Head of caudate nucleus (tissue), 42 donors: Measurements from ENCODE around the gene ZNF618.

Experiments used
- DNase-seq, 42 donors: peaks; one replicate each; pipeline versions ENCODE4 v3.0.0 to v3.0.0-alpha.2; 2020 to 2021; ENCODE audit warnings: mixed read lengths in 7 of 42
- intact Hi-C: fragments of 100-400 bp; cut with DNase I; formaldehyde crosslinking; loops from one replicate; pipeline ENCODE4 v1.15.0; 2022

ZNF618 gene

DNA sequence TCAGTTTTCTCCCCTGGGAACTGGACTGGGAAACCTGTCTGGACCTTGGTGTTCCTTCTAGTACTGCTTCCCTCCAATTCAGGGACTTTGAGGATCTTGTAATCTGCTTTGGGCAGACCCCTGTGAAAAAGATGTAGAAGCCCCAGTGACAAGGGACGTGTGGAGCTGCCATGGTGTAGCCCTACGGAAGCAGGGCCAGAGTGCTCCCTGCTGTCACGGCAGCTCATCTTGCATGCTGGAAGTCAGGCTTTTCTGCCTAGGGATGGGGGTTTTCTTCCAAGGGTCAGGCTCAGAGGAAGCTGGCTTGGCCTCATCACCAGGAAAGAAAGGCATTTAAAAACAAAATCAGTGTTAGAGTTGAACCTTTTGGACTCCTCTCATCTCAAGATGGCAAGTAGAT, 115.6 kb downstream of the ZNF618 start:
- intact Hi-C loops = loop anchor here (10.0 kb wide), 1 partner anchor 117 kb away; the partner anchor contains the start of gene ZNF618
- peak in 2 of 42 donors; percentile 12 to 24 for DNase-seq

DNA sequence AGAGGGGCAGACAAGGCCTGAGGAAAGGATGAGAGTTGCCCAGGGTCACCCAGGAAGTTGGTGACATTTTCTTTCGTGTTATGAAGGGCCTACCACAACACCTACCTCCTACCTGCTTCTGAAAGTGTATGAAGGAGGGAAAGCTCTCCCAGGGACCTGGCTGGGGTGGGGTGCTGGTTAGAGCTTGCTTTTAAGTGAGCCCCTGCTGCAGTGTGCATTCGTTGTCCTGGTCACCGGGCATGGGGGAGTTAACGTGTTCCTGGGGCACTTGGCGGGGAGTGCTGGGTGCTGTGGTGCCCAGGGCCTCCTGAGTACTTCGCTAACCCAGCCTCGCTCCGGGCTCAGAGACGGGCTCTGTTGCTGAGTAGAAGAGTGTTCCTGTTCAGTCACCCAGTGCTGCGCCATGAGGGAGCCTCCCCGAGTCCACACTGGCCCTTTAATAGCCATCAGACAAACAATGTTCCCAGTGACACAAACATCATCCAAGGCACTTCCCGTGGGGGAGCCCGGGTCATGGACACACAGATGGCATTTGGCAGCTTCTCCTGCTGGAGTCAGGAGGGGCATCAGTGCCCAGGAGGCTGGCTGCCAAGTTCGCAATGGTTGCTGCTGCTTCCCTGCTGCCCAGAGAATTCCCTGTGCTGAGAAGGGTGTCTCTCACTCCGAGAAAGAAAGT, 116.3 kb downstream of the ZNF618 start:
- intact Hi-C loops = loop anchor here (10.0 kb wide), 1 partner anchor 118 kb away; the partner anchor contains the start of gene ZNF618

DNA sequence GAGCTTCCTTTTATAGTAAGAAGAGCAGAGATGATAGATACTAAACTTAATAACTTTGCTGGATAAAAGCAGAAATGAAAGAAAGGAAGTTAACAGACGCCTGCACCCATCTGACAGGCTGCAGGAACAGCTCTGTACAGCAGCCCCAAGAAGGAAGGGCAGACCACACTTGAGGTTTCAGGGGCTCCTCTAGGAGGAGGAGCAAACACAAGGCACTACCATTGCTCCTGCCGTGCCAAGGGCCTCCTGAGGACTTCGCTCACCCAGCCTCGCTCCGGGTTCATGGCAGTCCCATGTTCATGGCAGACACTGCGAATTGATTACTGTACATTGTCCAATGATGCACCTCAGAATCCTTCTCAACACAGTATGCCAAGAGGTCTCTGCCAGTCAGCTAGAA, 116.9 kb downstream of the ZNF618 start:
- intact Hi-C loops = loop anchor here (10.0 kb wide), 1 partner anchor 118 kb away; the partner anchor contains the start of gene ZNF618
- DNase-seq = peak in 5 of 42 donors; percentile 9 to 52 (median 31)

More for the DNA sequence above, 116.3 kb downstream of the ZNF618 start:
- DNase-seq = peak; percentile 84 to 97 (median 93)

DNA sequence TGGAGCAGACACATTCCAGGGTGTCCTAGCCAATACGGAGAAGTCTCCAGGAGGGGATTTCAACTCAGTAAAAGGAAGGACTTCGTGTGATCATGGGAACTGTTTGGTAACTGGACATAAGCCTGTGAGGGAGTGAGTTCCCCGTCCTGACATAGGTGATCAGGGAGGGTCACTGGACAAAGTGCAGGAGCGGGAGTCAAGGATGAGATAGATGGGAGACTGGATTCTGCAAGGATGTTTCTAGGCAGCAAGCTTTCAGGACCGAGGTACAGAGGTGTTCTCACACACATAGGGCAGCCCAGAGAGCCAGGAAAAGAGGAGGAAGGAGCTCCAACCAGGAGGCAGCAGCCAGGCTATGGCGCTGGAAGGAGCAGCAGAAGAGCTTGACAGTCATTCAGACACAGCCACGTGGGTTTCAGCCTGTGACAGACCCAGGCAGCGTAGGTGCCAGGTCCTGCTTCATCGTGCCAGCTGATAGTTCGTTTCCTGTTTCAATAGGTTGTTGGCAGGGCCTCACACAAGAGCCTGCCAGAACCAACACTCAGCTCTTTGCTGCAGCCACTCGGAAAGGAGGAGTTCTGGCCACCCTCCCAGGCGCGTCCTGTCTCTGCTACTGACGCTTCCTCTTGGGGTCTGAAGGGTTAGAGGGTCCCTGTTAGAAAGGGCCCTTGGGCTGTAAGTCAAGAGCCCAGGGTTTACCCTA, 117.9 kb downstream of the ZNF618 start:
- DNase-seq = peak; percentile 38 to 88 (median 70)
- intact Hi-C loops = loop anchor here (10.0 kb wide), 1 partner anchor 119 kb away; the partner anchor contains the start of gene ZNF618

DNA sequence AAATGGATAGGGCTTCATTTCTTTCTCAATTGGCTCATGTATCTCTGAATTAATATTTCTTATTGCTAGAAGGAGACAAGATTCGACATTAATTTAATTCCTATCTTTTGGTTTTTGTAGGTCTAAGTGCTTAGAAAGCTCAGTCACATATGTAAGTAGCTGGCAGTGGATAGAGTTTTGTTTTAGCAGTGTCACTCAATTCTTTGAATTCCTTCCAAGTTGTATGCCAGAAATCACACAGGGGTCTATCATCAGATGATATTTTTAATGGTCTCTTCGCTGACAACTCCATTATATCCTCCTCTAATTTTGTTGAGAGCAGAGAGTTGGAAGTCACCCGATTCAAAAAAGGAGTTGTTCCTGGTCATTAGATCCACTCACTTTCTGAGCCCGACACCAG, 119.3 kb downstream of the ZNF618 start:
- DNase-seq = no peak

DNA sequence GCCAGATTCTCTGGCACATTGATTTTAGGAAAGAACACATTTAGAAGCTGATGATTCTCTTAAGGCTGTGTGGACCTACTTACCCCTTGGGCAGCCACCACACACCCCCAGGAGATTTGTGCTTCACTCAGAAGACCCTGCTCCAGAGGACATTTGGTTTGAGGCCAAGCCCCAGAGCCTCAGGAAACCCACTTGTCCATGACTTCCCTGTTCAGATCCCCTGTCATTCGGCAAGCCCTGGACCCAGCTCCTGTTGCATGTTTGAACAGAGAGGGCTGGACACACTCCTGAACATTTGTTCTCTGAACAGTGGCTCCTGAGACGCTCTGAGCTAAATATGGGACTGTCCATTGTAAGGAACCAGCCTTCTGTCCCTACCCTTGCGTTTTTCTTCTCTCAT, 119.9 kb downstream of the ZNF618 start:
- intact Hi-C loops = loop anchor here (10.0 kb wide), 1 partner anchor 121 kb away; the partner anchor contains the start of gene ZNF618
- DNase-seq = peak in 10 of 42 donors; percentile 9 to 40 (median 17)

More for the DNA sequence above, 119.3 kb downstream of the ZNF618 start:
- intact Hi-C loops = loop anchor here (10.0 kb wide), 1 partner anchor 121 kb away; the partner anchor contains the start of gene ZNF618

DNA sequence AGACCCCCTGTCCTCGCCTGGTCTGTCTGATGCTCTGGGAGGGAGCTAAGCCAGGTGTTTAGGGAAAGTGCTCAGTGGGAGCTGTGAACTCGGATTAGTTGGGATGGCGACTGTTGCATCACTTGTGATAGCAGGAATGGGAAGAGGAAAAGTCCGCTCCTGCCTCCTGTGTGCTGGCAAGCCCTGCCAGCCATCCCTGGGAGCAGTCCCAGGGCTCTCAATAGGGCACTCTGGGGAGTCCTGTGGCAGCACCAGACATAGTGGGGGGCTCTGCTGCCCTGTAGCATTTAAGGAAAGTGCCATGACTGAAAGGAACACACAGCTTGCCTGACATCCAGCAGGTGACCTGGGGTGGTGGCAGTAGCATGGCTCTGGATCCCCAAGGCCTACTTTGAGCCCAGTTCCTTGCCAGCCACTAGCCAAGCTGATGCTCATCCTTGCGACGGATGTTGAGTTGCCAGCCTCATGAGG, 120.5 kb downstream of the ZNF618 start:
- peak in 10 of 42 donors; percentile 4 to 35 (median 10) for DNase-seq
- intact Hi-C loops = loop anchor here (10.0 kb wide), 1 partner anchor 122 kb away; the partner anchor contains the start of gene ZNF618

DNA sequence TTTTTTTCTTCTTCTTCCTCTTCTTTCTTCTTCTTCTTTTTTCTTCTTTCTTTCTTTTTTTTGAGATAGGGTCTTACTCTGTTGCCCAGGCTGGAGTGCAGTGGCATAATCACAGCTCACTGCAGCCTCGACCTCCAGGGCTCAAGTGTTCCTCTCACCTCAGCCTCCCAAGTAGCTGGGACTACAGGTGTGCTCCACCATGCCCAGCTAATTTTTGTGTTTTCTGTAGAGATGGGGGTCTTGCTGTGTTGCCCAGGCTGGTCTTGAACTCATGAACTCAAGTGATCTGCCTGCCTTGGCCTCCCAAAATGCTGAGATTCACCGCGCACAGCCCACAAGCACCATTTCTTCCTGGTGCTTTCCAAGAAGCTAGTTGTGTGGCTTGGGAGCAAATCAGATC, 121.0 kb downstream of the ZNF618 start:
- DNase-seq = peak in 5 of 42 donors; percentile 6 to 25 (median 18)
- intact Hi-C loops = loop anchor here (10.0 kb wide), 1 partner anchor 122 kb away; the partner anchor contains the start of gene ZNF618

DNA sequence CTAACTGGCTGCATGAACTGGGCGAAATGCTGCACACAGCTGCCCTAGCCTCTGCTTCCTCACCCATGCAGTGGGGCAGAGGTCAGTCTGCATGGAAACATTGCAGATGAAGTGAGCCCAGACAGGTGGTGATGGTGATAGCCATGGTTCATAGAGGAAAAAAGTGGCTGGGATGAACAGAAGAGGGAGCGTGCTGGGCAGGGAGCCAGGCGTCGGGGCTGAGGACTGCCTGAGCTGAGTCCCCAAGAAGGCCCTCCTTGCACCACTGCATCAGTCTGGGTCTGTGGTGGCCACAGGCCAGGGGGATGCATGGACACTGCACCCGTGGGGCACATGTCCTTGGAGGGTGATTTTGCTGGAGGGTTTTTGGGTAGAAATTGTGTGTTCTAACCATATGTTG, 121.5 kb downstream of the ZNF618 start:
- intact Hi-C loops = loop anchor here (10.0 kb wide), 1 partner anchor 123 kb away; the partner anchor contains the start of gene ZNF618

DNA sequence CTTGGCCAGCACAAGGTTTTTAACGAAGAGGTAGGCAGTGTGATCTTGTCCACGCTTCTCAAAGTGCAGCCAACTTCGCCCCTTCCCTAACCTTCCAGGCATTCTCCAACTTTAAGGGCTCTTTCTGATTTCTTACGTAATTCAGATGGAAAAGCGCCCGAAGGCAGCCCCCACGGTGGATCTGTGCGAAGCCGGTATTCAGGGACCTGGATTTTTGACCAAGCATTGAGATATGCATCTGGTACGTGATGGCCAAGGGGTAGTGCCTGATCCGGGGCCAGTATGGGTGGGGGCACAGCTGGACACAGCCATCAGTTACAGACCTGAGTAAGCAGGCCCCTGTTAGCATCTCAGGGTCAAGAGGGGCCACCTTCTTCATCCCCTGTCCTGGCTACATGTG, 122.0 kb downstream of the ZNF618 start:
- peak in 7 of 42 donors; percentile 0 to 38 (median 22) for DNase-seq
- intact Hi-C loops = loop anchor here (10.0 kb wide), 1 partner anchor 123 kb away; the partner anchor contains the start of gene ZNF618

More for the DNA sequence above, 121.5 kb downstream of the ZNF618 start:
- DNase-seq = peak in 7 of 42 donors; percentile 6 to 40 (median 27)

DNA sequence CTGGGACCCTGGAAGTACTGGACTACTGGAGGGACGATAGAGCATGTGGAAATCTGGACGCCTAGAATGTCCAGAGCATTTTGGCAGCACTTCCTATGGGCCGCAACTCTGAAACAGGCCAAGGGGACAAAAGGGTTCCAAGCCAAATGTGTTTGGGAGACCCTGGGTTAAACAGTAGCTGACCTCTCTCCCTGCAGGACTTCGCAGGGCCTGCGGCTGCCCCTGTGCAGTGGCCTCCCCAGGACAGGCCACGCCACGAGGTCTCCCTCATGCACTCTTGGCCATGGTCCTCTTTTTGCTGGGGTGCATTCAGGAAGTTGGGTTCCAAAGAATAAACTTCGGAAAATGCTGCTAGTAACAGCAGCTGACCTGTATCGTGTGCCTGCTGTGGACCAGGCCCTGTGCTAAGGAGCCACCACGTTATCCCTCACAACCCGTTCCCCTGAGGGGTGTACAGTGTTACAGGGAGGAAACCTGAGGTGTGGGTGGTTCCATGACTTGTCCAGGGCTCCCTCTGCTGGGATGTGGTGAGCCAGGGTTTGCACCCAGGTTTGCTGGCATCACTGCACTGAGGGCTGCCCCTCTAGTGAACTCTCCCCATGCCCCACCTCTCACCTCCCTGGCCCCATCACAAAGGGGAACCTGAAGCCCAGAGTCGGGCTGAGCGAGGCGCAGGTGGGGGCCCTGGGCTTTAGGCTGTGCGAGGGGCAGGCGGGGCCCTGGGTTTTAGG, 122.6 kb downstream of the ZNF618 start:
- peak in 21 of 42 donors; percentile 16 to 64 (median 46) for DNase-seq
- intact Hi-C loops = loop anchor here (10.0 kb wide), 1 partner anchor 124 kb away; the partner anchor contains the start of gene ZNF618

DNA sequence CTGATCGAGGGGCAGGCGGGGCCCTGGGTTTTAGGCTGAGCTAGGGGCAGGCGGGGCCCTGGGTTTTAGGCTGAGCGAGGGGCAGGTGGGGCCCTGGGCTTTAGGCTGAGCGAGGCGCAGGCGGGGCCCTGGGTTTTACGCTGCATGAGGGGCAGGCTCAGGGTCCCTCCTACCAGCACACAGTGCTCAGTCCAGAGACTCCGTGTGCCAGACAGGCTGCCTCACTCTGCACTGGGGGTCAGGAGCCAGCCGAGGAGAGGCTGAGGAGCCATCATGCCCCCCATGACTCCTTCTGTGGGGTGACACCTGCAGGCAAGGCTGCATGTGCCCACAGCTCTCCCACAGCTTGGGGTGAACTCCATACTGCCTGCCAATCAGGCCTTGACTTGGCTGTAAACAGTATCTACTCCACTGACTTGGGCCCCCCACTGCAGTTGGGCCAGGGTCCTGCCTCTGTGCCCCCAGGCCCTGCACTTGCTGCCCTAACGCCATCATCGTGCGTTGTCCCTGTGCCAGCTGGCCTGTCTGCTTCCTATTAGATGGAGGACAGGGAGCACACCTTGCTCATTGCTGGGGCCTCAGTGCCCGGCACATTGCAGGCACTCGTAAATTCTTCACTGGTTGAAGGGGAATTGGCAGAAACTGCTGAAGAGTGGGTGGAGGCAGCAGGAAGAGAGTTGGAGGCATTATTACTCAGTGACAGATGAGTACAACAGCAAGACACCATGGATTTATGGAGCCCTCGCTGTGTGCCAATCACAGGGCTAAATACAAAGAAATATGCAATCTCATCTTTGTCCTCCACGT, 123.3 kb downstream of the ZNF618 start:
- intact Hi-C loops = loop anchor here (10.0 kb wide), 1 partner anchor 125 kb away; the partner anchor contains the start of gene ZNF618
- DNase-seq = peak in 19 of 42 donors; percentile 13 to 80 (median 40)

DNA sequence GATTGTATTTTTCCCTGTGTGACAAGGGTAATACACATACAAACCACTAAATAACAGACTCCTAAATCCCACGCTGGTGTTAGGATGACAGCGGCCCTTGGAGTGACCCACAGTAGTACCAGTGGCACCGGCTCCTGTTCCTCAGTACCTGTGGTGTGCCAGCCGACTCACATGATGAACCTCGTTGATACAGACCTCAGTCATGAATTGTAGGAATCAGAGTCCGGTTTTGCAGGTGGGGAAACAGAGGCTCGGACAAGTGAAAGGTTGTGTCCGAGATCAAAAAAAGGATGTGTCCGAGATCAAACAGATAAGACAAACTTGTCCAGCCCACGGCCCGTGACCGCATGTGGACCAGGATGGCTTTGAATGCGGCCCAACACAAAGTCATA, 124.0 kb downstream of the ZNF618 start:
- peak in 4 of 42 donors; percentile 30 to 43 (median 36) for DNase-seq
- intact Hi-C loops = no loop called here

DNA sequence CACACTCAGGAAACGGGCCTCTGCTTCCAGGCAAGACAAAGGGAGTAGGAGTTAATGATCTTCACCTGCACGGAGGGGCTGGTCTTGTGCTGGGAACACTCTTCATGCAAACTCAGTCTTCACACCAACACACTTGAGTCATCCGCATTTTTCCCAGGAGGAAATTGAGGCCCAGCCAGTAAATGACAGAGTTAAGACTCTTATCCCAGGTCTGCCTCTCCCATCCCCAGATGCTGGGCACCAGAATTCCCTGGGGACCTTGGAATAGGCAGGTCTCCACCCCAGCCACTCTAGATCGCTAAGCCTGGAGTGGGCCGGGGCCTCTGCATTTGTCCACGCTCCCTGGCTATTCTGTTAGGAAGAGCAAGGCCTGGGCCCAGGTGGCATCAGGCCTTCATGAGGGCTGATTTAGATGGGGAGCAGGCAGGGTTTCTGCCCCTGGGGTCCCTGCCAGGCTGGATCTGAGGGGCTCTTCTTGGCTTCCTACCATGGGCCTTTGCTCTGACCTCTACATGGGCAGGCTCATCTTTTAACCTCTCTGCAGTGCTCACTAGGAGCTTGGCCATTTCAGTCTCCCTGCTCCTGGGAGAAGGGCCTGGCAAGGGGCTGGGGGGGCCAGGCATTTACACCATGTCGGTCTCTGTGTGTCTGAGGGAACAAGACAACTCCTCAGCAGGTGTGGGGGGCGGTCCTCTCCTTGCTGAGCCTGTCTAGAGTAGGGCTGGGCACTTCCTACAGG, 124.7 kb downstream of the ZNF618 start:
- DNase-seq = peak in 36 of 42 donors; percentile 7 to 89 (median 58)
- intact Hi-C loops = no loop called here

DNA sequence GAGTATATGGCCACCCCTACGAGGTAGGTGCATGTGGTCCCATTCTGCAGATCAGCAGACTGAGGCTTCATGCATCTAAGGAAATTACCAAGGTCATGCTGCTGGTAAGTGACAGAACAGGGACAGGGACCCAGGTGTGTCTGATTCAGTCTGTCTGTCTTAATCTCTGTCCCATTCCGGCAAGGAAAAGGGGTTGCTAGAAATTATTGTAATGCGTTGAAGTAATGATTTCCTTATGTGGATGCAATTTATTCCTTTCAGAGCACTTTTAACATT, 125.2 kb downstream of the ZNF618 start:
- intact Hi-C loops = no loop called here
- peak in 2 of 42 donors; percentile 6 to 30 for DNase-seq

DNA sequence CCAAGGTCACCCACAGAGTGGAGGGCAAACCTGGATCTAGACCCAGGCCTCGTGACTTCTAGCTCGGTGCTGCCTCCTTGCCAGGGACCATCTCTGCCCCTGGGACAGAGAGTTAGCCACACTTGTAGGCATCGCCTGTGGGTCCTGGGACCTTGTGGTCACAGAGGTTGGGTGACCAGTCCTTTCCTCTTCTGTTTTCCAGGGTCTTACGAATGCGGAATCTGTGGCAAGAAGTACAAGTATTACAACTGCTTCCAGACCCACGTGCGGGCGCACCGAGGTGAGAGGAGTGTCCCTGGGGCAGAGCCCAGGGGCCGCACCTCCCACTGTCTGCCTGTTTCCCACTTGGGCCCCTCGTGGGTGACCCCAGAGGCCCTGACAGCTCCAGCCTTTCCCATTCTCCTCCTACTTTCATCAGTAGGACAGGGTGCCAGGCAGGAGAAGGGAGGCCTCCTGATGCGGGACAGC, 125.7 kb downstream of the ZNF618 start:
- intact Hi-C loops = no loop called here
- DNase-seq = peak in 6 of 42 donors; percentile 8 to 42 (median 18)
